ENCODE results near the gene MTARC1.

GRCh38 chr1:220826729-220827128, 40.0 kb downstream of the MTARC1 start:
- TF ChIP-seq POLR2A (IDR thresholded peaks at IDR 0.05): no peak
- TF ChIP-seq, protein P1, sequence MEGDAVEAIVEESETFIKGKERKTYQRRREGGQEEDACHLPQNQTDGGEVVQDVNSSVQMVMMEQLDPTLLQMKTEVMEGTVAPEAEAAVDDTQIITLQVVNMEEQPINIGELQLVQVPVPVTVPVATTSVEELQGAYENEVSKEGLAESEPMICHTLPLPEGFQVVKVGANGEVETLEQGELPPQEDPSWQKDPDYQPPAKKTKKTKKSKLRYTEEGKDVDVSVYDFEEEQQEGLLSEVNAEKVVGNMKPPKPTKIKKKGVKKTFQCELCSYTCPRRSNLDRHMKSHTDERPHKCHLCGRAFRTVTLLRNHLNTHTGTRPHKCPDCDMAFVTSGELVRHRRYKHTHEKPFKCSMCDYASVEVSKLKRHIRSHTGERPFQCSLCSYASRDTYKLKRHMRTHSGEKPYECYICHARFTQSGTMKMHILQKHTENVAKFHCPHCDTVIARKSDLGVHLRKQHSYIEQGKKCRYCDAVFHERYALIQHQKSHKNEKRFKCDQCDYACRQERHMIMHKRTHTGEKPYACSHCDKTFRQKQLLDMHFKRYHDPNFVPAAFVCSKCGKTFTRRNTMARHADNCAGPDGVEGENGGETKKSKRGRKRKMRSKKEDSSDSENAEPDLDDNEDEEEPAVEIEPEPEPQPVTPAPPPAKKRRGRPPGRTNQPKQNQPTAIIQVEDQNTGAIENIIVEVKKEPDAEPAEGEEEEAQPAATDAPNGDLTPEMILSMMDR (IDR thresholded peaks at IDR 0.05): no peak
